Lower lobe of right lung (tissue), 2 donors: ENCODE measurements around the gene SREBF1. TPM values are rescaled to one million over a fixed set of nuclear protein-coding genes. Genes with fewer than 3 reads are reported as not detected.

Experiments used
- ATAC-seq, 2 donors: fragments of 200-7000 bp; cut with Tn5 transposase; one replicate each; pipeline ENCODE4 v1.9.1; 2020 to 2022; ENCODE audit warnings: mild to moderate bottlenecking in 2 of 2, moderate library complexity in 2 of 2
- DNase-seq: peaks from one replicate; pipeline ENCODE4 v3.0.0-alpha.2; 2020
- H3K27ac ChIP-seq: fragments of 200-600 bp; one replicate; pipeline ENCODE4 v1.8.0; 2022
- H3K27me3 ChIP-seq: fragments of 200-600 bp; one replicate; pipeline ENCODE4 v1.8.0; 2022; ENCODE audit warnings: low read depth
- H3K36me3 ChIP-seq: fragments of 200-600 bp; one replicate; pipeline ENCODE4 v1.8.0; 2022; ENCODE audit warnings: mild to moderate bottlenecking
- H3K4me1 ChIP-seq: fragments of 200-600 bp; one replicate; pipeline ENCODE4 v1.8.0; 2022
- H3K4me3 ChIP-seq: fragments of 200-600 bp; one replicate; pipeline ENCODE4 v1.8.0; 2022; ENCODE audit warnings: mild to moderate bottlenecking
- H3K9me3 ChIP-seq: fragments of 200-600 bp; one replicate; pipeline ENCODE4 v1.8.0; 2022
- intact Hi-C: fragments of 100-400 bp; cut with DNase I; formaldehyde crosslinking; loops from one replicate; pipeline ENCODE4 v1.11.0; 2022
- long read RNA-seq: library from polyadenylated mRNA; unstranded; transcript quantifications from one replicate; pipeline ENCODE4 v2.0.0, GENCODE V29; 2021
- total RNA-seq: library from RNA; stranded (reverse); fragmentation: NEBNext Ultra II Directional; extraction: Animal tissue kit (Norgen Biotek cat#: 25700); gene quantifications from one replicate; pipeline ENCODE4 v1.2.1, GENCODE V29; 2021
- TF ChIP-seq, protein P1 (sequence below): fragments of 200-600 bp; IDR thresholded peaks from one replicate; pipeline ENCODE4 v1.8.0; 2022; ENCODE audit warnings: antibody characterized with exemption, mild to moderate bottlenecking
- donor health status: DM: no; HTN: yes; CAD: no; lungs with severe emphysema.

The SREBF1 gene
- 77.2 TPM for total RNA-seq
- long read RNA-seq, full-length matches to known transcripts, result 18 of 88 reads
- long read RNA-seq, partial matches to known transcripts, result 55 of 88 reads
- long read RNA-seq, other reads (novel, unspliced or antisense), result 15 of 88 reads

DNA sequence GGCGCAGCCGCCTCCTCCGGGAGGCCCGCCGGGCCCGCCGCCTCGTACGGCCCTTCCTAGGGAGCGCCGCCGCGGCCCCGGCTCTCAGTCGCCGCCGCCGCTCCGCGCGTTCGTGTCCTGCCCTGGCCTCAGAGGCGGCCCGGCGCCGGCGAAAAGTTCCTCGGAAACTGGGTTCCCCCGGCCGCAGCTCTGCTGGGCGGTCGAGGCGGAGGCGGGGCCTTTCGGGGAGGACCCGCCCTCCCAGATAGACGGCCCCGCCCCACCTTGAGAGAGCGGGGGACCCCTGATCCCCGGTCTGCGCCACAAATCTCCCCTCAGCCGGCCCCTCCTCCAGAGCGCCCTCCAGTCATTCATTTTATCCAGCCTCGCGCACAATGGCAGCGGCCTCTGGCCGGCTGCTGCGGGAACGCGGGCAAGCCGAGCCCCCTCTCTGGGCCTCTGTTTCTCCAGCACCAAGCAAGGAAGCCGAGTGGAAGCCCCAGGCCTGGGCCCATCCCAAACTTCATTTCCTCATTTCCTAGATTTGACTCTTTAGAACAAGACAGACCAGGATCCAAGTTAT, at the start of gene SREBF1:
SREBF1 (minus strand) TSS at position 169 of the 562 bp plus-strand sequence. CDS start 169 bp downstream, outside the sequence.
- H3K36me3 ChIP-seq, result peaks cover 9% of the 10 kb centered on the region
- ATAC-seq, result peak; percentile 29 to 33
- TF ChIP-seq, protein P1, sequence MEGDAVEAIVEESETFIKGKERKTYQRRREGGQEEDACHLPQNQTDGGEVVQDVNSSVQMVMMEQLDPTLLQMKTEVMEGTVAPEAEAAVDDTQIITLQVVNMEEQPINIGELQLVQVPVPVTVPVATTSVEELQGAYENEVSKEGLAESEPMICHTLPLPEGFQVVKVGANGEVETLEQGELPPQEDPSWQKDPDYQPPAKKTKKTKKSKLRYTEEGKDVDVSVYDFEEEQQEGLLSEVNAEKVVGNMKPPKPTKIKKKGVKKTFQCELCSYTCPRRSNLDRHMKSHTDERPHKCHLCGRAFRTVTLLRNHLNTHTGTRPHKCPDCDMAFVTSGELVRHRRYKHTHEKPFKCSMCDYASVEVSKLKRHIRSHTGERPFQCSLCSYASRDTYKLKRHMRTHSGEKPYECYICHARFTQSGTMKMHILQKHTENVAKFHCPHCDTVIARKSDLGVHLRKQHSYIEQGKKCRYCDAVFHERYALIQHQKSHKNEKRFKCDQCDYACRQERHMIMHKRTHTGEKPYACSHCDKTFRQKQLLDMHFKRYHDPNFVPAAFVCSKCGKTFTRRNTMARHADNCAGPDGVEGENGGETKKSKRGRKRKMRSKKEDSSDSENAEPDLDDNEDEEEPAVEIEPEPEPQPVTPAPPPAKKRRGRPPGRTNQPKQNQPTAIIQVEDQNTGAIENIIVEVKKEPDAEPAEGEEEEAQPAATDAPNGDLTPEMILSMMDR, result no peak
- H3K27ac ChIP-seq, result peak within 1 kb of the TSS; percentile 100
- peak; percentile 73 for DNase-seq
- intact Hi-C loops, result no loop called here
- H3K4me1 ChIP-seq, result peaks cover 69% of the 10 kb centered on the region
- H3K27me3 ChIP-seq, result no peaks in the 10 kb centered on the region
- peak within 1 kb of the TSS; percentile 98 for H3K4me3 ChIP-seq
- no peaks in the 10 kb centered on the region for H3K9me3 ChIP-seq

DNA sequence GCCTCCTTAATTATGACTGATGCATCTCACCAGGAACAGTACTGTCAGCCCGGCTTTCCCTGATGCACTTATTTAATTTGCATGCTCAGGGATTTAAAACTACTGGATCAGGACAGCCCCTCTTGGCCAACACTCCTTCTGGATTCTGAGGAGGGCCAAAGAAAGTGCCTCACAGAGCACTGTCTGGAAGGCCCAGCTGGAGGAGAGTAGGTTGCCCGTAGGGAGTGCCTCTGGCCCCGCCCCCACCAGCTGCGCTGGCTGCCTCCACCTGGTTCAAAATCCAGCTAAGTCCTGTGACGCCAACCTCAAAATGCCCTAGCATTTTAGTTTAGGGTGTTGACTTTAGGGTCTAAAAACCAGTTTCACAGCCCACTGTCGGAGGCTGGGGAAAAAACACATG, 49.4 kb upstream of the SREBF1 start:
- no peaks in the 10 kb centered on the region for H3K27me3 ChIP-seq
- no peaks in the 10 kb centered on the region for H3K9me3 ChIP-seq
- TF ChIP-seq, protein P1, result no peak
- peaks cover 16% of the 10 kb centered on the region for H3K4me1 ChIP-seq
- H3K4me3 ChIP-seq, result no peak overlapping the region
- DNase-seq (no peak), ATAC-seq (no peak)
- H3K27ac ChIP-seq, result no peak overlapping the region
- intact Hi-C loops, result no loop called here
- peaks cover 64% of the 10 kb centered on the region for H3K36me3 ChIP-seq

DNA sequence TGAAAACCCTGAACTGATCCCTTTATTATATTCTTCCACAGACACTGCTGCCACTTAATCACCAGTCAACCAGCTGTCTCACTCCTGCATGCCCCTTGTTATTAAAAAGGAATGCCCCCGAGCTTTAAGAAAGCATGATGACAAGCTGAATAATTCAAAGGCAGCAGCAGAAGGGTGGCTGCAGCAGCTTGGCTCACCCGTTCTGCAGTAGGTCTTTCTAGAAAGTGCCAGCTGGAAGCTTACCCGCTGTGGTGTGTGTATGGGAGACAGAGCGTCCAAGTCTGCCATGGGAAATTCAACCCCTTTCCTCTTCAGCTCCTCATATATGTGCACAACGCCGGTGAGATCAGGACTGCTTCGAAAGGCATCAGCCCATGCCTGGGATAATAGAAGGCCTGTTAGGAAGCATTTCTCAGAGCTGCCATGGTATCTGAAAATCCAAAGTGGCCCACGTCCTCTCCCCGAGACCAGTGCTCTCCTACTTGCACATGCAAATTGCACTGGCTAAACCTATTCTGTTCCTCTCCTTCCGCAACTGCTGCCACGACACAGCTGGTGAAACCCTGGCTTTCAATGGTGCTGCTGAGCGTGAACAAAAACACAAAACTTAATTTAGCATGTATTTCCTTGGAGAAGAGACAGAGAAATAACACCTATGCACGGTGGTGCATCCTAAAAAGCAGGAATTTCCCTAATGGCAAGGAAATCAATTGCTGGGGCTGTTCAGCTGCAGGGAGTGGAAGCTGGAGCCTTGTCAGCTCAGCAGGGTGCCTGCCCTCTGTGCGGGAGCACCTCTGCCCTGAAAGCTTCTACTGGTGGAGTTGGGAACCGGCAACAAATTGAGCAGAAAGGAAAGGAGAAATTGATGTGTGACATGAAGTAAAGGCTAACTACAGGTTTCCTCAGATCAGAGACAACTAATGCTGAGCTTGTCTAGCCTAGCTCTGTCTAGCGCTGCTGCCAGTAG, 47.9 kb upstream of the SREBF1 start:
- H3K27ac ChIP-seq, result no peak overlapping the region
- intact Hi-C loops, result no loop called here

GRCh38 chr17:17883801-17884200, 47.0 kb upstream of the SREBF1 start:
- H3K4me1 ChIP-seq, result peaks cover 18% of the 10 kb centered on the region
- no peak overlapping the region for H3K4me3 ChIP-seq
- DNase-seq (no peak), ATAC-seq (no peak)
- TF ChIP-seq, protein P1, result no peak
- no peaks in the 10 kb centered on the region for H3K9me3 ChIP-seq
- peaks cover 79% of the 10 kb centered on the region for H3K36me3 ChIP-seq
- H3K27ac ChIP-seq, result no peak overlapping the region
- no peaks in the 10 kb centered on the region for H3K27me3 ChIP-seq
- intact Hi-C loops, result no loop called here

More for the DNA sequence above, 47.9 kb upstream of the SREBF1 start:
- Histone ChIP-seq H3K36me3 (peaks cover 70% of the 10 kb centered on the region), H3K27me3 (no peaks in the 10 kb centered on the region), H3K9me3 (no peaks in the 10 kb centered on the region), H3K4me3 (no peak overlapping the region), H3K4me1 (peaks cover 9% of the 10 kb centered on the region)
- no peak for ATAC-seq
- TF ChIP-seq, protein P1, result no peak
- DNase-seq, result no peak

DNA sequence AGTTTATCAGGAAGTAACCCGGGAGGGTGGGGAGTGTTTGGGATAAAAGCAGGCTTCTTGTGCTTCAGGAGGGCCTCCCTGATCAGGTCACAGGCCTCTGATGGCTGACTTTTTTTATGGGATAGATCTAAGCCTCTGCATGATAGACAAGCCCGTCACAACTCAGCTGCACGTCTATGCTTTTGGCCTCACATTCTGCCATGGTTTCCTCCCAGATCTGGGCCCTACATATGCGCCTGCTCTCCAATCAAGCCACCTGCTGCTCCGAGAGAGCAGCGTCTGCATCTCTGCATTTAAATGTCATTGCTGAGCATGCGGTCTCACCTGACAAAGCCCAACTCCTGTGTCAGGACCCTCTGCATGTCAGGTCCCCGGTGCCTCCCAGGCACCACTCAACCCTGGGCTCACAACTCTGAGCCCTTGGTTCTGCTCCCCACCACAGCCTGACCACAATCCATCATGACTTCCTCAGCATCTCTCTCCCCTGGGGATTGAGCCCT, 45.3 kb upstream of the SREBF1 start:
- TF ChIP-seq, protein P1, result no peak
- intact Hi-C loops, result no loop called here
- Histone ChIP-seq H3K9me3 (no peaks in the 10 kb centered on the region), H3K4me1 (peaks cover 35% of the 10 kb centered on the region), H3K27me3 (no peaks in the 10 kb centered on the region), H3K4me3 (no peak overlapping the region), H3K27ac (no peak overlapping the region), H3K36me3 (peaks cover 82% of the 10 kb centered on the region)
- ATAC-seq, result no peak
- DNase-seq, result no peak
